ENCODE data around the gene WDR90.

DNA sequence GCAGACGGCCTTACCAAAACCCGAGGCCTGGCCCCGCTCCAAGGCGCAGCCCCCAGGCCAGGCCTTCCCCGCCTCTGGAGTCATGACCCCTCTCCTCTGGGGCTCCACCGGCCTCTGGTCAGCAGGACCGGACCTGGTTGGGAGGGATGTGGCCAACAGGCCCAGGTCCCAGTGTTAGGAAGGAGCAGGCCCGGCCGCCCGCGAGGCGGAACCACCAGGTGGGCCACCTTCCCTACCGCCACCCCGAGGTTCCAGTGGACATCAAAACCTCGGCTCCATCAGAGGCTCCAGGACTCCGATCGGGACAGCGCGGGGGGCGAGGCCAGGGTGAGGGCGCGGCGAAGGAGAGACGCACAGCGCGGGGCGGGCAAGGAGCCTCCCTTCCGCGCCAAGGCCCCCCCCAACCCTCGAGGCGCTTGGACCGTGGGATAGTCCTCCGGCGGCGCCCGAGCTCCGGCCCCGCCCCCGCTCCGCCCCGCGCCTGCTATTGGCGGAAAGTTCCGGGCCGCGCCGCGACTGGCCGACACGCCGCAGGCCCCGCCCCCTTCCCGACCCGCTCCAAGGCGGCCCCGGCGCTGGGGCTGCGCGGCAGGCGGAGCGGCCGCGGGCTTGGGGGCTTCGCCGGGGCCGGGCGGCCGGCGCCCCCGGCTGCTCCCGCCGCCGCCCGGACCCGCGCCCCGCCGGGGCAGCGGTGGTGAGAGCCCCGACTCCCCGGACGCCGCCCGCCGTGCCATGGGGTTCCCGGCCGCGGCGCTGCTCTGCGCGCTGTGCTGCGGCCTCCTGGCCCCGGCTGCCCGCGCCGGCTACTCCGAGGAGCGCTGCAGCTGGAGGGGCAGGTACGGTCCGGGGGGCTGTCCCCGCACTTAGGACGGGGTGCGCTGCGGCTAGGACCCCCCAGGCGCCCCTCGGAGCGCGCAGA, 65.7 kb downstream of the WDR90 start, which contains the start of gene METRN:
- TF ChIP-seq CTCF (IDR thresholded peaks at IDR 0.05) (no peak), POLR2A (IDR thresholded peaks at IDR 0.05) (no peak)

All from body of pancreas (tissue), 4 donors.